ENCODE results near the gene OR2F1.

The OR2F1 gene

DNA sequence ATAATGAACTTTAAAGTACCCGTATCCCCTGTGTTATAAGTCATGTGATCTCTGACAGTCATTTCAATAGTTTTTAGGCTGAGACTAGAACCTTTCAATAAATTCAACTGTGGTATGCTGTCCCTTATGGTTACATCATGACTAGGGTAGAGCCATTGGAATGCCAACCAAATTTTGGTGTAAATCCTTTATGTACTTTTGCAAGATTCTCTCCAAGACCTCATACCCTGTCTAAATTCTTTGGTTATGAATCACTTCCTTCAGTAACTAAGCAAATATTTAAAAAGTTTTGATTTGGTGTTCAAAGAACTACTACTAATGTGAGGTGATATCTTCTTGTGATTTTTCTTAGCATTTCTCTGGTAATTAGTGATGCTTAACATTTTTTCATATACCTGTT lies 24.7 kb downstream of the OR2F1 start (continued):
- TF ChIP-seq ZFP30 (CRISPR knock-in tag; IDR thresholded peaks at IDR 0.05): no peak
- TF ChIP-seq, protein P1, sequence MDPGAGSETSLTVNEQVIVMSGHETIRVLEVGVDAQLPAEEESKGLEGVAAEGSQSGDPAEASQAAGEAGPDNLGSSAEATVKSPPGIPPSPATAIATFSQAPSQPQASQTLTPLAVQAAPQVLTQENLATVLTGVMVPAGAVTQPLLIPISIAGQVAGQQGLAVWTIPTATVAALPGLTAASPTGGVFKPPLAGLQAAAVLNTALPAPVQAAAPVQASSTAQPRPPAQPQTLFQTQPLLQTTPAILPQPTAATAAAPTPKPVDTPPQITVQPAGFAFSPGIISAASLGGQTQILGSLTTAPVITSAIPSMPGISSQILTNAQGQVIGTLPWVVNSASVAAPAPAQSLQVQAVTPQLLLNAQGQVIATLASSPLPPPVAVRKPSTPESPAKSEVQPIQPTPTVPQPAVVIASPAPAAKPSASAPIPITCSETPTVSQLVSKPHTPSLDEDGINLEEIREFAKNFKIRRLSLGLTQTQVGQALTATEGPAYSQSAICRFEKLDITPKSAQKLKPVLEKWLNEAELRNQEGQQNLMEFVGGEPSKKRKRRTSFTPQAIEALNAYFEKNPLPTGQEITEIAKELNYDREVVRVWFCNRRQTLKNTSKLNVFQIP (CRISPR knock-in tag; IDR thresholded peaks at IDR 0.05; ENCODE audit: borderline replicate concordance, low read depth): no peak
- no peak for TF ChIP-seq ZNF565 (CRISPR knock-in tag; conservative IDR thresholded peaks at IDR 0.05; ENCODE audit: low read depth)
- TF ChIP-seq ZNF8 (CRISPR knock-in tag; IDR thresholded peaks at IDR 0.05): no peak

DNA sequence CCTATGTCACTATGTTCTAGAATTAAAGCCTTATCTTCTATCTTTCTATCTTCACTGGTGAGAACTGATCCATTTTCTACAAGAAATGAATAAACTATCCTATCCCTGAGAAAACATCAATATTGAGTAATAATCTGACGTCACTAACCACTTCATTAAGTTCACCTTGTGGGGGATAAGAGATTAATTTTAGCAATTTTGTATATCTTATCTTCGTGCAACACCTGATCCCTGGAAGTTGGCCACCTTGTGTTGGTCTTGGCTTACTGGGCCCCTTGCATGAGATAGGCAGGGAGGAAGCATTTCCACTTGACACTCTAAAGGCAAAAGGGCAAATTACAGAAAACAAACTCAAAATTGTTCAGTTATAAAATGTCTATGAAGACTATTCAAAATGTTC lies 25.4 kb downstream of the OR2F1 start:
- ATAC-seq: no peak
- TF ChIP-seq ZNF565 (CRISPR knock-in tag; conservative IDR thresholded peaks at IDR 0.05; ENCODE audit: low read depth) (no peak), OSR1 (CRISPR knock-in tag; IDR thresholded peaks at IDR 0.05) (no peak), ZC3H10 (CRISPR knock-in tag; IDR thresholded peaks at IDR 0.05) (no peak), CSDC2 (CRISPR knock-in tag; IDR thresholded peaks at IDR 0.05) (no peak)
- TF ChIP-seq, protein P2, sequence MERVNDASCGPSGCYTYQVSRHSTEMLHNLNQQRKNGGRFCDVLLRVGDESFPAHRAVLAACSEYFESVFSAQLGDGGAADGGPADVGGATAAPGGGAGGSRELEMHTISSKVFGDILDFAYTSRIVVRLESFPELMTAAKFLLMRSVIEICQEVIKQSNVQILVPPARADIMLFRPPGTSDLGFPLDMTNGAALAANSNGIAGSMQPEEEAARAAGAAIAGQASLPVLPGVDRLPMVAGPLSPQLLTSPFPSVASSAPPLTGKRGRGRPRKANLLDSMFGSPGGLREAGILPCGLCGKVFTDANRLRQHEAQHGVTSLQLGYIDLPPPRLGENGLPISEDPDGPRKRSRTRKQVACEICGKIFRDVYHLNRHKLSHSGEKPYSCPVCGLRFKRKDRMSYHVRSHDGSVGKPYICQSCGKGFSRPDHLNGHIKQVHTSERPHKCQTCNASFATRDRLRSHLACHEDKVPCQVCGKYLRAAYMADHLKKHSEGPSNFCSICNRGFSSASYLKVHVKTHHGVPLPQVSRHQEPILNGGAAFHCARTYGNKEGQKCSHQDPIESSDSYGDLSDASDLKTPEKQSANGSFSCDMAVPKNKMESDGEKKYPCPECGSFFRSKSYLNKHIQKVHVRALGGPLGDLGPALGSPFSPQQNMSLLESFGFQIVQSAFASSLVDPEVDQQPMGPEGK (CRISPR knock-in tag; IDR thresholded peaks at IDR 0.05; ENCODE audit: borderline replicate concordance): no peak

DNA sequence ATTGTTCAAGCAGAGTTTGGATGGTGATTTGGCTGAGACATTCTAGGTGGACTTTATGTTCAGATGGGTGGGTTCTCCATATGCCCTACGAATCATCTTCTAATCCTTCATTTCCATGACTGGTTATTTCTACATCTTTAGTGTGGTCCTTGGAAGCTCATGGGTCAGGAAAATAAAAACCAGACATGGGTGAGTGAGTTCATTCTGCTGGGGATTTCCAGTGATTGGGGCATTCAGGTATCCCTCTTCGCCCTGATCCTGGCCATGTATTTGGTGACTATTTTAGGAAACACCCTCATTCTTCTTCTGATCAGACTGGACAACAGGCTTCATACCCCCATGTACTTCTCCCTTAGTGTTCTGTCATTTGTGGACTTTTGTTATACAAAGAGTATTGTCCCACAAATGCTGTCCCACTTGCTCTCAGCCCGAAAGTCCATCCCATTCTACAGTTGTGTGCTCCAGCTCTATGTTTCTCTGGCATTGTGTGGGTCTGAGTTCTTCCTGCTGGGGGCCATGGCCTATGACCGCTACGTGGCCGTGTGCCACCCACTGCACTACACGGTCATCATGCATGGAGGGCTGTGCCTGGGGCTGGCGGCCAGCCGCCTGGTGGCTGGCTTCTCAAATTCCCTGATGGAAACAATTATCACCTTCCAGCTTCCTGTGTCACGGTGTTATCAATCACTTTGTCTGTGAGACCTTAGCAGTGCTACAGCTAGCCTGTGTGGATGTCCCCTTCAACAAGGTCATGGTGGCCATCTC lies 26.3 kb downstream of the OR2F1 start:
- no peak for TF ChIP-seq ZC3H10 (CRISPR knock-in tag; IDR thresholded peaks at IDR 0.05)
- no peak for TF ChIP-seq PPARA (CRISPR knock-in tag; IDR thresholded peaks at IDR 0.05; ENCODE audit: borderline replicate concordance)
- TF ChIP-seq RARB (CRISPR knock-in tag; IDR thresholded peaks at IDR 0.05): no peak
- TF ChIP-seq ZNF565 (CRISPR knock-in tag; conservative IDR thresholded peaks at IDR 0.05; ENCODE audit: low read depth): no peak
- no peak for TF ChIP-seq ZFP30 (CRISPR knock-in tag; IDR thresholded peaks at IDR 0.05)
- no peak for TF ChIP-seq ISL1 (CRISPR knock-in tag; IDR thresholded peaks at IDR 0.05)
- TF ChIP-seq, protein P3, sequence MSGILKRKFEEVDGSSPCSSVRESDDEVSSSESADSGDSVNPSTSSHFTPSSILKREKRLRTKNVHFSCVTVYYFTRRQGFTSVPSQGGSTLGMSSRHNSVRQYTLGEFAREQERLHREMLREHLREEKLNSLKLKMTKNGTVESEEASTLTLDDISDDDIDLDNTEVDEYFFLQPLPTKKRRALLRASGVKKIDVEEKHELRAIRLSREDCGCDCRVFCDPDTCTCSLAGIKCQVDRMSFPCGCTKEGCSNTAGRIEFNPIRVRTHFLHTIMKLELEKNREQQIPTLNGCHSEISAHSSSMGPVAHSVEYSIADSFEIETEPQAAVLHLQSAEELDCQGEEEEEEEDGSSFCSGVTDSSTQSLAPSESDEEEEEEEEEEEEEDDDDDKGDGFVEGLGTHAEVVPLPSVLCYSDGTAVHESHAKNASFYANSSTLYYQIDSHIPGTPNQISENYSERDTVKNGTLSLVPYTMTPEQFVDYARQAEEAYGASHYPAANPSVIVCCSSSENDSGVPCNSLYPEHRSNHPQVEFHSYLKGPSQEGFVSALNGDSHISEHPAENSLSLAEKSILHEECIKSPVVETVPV (CRISPR knock-in tag; IDR thresholded peaks at IDR 0.05): no peak
- no peak for TF ChIP-seq TCF4 (CRISPR knock-in tag; IDR thresholded peaks at IDR 0.05; ENCODE audit: borderline replicate concordance)
- no peak for TF ChIP-seq ZNF8 (CRISPR knock-in tag; IDR thresholded peaks at IDR 0.05)
- no peak for TF ChIP-seq OSR1 (CRISPR knock-in tag; IDR thresholded peaks at IDR 0.05)
- TF ChIP-seq, protein P4, sequence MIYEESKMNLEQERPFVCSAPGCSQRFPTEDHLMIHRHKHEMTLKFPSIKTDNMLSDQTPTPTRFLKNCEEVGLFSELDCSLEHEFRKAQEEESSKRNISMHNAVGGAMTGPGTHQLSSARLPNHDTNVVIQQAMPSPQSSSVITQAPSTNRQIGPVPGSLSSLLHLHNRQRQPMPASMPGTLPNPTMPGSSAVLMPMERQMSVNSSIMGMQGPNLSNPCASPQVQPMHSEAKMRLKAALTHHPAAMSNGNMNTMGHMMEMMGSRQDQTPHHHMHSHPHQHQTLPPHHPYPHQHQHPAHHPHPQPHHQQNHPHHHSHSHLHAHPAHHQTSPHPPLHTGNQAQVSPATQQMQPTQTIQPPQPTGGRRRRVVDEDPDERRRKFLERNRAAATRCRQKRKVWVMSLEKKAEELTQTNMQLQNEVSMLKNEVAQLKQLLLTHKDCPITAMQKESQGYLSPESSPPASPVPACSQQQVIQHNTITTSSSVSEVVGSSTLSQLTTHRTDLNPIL (CRISPR knock-in tag; IDR thresholded peaks at IDR 0.05; ENCODE audit: low read depth): no peak
- TF ChIP-seq ESRRG (CRISPR knock-in tag; IDR thresholded peaks at IDR 0.05): no peak
- TF ChIP-seq, protein P1 (CRISPR knock-in tag; IDR thresholded peaks at IDR 0.05; ENCODE audit: borderline replicate concordance, low read depth): no peak
- TF ChIP-seq TOX (CRISPR knock-in tag; IDR thresholded peaks at IDR 0.05; ENCODE audit: borderline replicate concordance): no peak
- no peak for TF ChIP-seq SNAI2 (CRISPR knock-in tag; IDR thresholded peaks at IDR 0.05)
- TF ChIP-seq, protein P5, sequence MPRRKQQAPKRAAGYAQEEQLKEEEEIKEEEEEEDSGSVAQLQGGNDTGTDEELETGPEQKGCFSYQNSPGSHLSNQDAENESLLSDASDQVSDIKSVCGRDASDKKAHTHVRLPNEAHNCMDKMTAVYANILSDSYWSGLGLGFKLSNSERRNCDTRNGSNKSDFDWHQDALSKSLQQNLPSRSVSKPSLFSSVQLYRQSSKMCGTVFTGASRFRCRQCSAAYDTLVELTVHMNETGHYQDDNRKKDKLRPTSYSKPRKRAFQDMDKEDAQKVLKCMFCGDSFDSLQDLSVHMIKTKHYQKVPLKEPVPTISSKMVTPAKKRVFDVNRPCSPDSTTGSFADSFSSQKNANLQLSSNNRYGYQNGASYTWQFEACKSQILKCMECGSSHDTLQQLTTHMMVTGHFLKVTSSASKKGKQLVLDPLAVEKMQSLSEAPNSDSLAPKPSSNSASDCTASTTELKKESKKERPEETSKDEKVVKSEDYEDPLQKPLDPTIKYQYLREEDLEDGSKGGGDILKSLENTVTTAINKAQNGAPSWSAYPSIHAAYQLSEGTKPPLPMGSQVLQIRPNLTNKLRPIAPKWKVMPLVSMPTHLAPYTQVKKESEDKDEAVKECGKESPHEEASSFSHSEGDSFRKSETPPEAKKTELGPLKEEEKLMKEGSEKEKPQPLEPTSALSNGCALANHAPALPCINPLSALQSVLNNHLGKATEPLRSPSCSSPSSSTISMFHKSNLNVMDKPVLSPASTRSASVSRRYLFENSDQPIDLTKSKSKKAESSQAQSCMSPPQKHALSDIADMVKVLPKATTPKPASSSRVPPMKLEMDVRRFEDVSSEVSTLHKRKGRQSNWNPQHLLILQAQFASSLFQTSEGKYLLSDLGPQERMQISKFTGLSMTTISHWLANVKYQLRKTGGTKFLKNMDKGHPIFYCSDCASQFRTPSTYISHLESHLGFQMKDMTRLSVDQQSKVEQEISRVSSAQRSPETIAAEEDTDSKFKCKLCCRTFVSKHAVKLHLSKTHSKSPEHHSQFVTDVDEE (CRISPR knock-in tag; IDR thresholded peaks at IDR 0.05): no peak
- TF ChIP-seq CSDC2 (CRISPR knock-in tag; IDR thresholded peaks at IDR 0.05): no peak
- no peak for TF ChIP-seq ARNTL (CRISPR knock-in tag; IDR thresholded peaks at IDR 0.05; ENCODE audit: borderline replicate concordance, low read depth)
- ATAC-seq: no peak
